Measurements from ENCODE around the gene RASAL2.

The RASAL2 gene

DNA sequence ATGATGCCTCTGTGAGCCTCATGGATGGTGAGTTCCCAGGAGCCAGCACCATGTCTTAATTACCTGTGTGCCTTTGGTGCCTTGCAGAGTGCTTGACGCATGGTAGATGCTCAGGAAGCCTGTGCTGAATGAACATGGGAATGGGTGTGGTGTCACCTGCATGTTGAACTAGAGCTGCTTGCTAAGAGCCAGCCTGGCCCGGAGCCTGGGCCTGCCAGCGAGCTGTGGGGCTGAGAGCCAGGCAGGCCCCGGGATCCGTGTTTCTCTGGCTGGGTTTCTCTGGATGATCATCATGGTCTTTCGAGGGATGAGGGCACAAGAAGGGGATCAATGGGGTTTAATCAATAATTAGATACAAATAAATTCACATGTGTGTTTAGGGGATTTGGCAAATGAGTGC lies 412.3 kb downstream of the RASAL2 start:
- H3K4me3 ChIP-seq (ENCODE audit: low read length, poor library complexity, severe bottlenecking): no peak overlapping the region
- H3K36me3 ChIP-seq (ENCODE audit: insufficient read depth, low read length): no peaks in the 10 kb centered on the region
- no peaks in the 10 kb centered on the region for H3K9me2 ChIP-seq (replicated peaks; ENCODE audit: low read depth, low read length)
- no peaks in the 10 kb centered on the region for H3K79me2 ChIP-seq (ENCODE audit: insufficient read depth, low read length)
- no peaks in the 10 kb centered on the region for H3K4me1 ChIP-seq (ENCODE audit: insufficient read depth, low read length, poor library complexity, severe bottlenecking)
- no peaks in the 10 kb centered on the region for H3K9me3 ChIP-seq (ENCODE audit: insufficient read depth, low read depth, low read length)
- H3K4me2 ChIP-seq (ENCODE audit: low read depth, low read length, poor library complexity, severe bottlenecking): no peak overlapping the region
- H3F3A ChIP-seq (ENCODE audit: low read depth): no peaks in the 10 kb centered on the region
- H4K20me1 ChIP-seq (ENCODE audit: insufficient read depth, low read length, poor library complexity, severe bottlenecking): no peaks in the 10 kb centered on the region
- peak overlapping the region; percentile 28; the same call in 1 of the 2 replicates for H2AFZ ChIP-seq (ENCODE audit: low read length)
- no peak for TF ChIP-seq EZH2phosphoT487 (IDR thresholded peaks at IDR 0.05; ENCODE audit: borderline replicate concordance)
- TF ChIP-seq, protein P1, sequence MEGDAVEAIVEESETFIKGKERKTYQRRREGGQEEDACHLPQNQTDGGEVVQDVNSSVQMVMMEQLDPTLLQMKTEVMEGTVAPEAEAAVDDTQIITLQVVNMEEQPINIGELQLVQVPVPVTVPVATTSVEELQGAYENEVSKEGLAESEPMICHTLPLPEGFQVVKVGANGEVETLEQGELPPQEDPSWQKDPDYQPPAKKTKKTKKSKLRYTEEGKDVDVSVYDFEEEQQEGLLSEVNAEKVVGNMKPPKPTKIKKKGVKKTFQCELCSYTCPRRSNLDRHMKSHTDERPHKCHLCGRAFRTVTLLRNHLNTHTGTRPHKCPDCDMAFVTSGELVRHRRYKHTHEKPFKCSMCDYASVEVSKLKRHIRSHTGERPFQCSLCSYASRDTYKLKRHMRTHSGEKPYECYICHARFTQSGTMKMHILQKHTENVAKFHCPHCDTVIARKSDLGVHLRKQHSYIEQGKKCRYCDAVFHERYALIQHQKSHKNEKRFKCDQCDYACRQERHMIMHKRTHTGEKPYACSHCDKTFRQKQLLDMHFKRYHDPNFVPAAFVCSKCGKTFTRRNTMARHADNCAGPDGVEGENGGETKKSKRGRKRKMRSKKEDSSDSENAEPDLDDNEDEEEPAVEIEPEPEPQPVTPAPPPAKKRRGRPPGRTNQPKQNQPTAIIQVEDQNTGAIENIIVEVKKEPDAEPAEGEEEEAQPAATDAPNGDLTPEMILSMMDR (conservative IDR thresholded peaks at IDR 0.05; ENCODE audit: low read length): no peak
- H3K27me3 ChIP-seq (ENCODE audit: insufficient read depth, low read length, poor library complexity, severe bottlenecking): no peaks in the 10 kb centered on the region
- no peak overlapping the region for H3K9ac ChIP-seq (ENCODE audit: low read depth, low read length, poor library complexity, severe bottlenecking)

DNA sequence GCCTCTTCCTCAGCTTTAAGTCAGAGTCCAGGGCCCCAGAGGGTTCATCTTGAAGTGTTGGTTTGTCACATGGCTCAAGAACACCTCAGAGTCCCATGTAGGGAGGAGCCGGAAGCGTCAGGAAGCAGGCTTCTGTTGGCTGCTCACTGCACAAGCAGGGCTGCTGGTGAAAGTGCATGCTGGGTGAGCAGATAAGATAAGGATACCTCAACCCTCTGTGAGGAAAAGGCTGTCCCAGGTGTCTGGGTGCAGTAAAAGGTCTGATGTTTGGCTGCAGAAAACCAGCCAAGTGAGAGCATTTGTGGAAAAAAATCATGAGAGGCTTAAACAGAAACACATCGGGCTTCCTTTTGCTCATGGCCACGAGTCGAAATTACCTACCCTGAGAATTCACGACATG lies 412.8 kb downstream of the RASAL2 start:
- no peak overlapping the region for H3K4me3 ChIP-seq (ENCODE audit: low read length, poor library complexity, severe bottlenecking)
- no peaks in the 10 kb centered on the region for H3K4me1 ChIP-seq (ENCODE audit: insufficient read depth, low read length, poor library complexity, severe bottlenecking)
- no peak overlapping the region for H3K9ac ChIP-seq (ENCODE audit: low read depth, low read length, poor library complexity, severe bottlenecking)
- H3K9me2 ChIP-seq (replicated peaks; ENCODE audit: low read depth, low read length): no peaks in the 10 kb centered on the region
- TF ChIP-seq, protein P1 (conservative IDR thresholded peaks at IDR 0.05; ENCODE audit: low read length): no peak
- TF ChIP-seq EZH2phosphoT487 (IDR thresholded peaks at IDR 0.05; ENCODE audit: borderline replicate concordance): no peak
- no peaks in the 10 kb centered on the region for H3F3A ChIP-seq (ENCODE audit: low read depth)
- H2AFZ ChIP-seq (ENCODE audit: low read length): peak overlapping the region; percentile 28; the same call in 1 of the 2 replicates
- no peaks in the 10 kb centered on the region for H3K27me3 ChIP-seq (ENCODE audit: insufficient read depth, low read length, poor library complexity, severe bottlenecking)
- H3K36me3 ChIP-seq (ENCODE audit: insufficient read depth, low read length): no peaks in the 10 kb centered on the region
- no peaks in the 10 kb centered on the region for H4K20me1 ChIP-seq (ENCODE audit: insufficient read depth, low read length, poor library complexity, severe bottlenecking)
- no peaks in the 10 kb centered on the region for H3K79me2 ChIP-seq (ENCODE audit: insufficient read depth, low read length)
- H3K9me3 ChIP-seq (ENCODE audit: insufficient read depth, low read depth, low read length): no peaks in the 10 kb centered on the region
- H3K4me2 ChIP-seq (ENCODE audit: low read depth, low read length, poor library complexity, severe bottlenecking): no peak overlapping the region

DNA sequence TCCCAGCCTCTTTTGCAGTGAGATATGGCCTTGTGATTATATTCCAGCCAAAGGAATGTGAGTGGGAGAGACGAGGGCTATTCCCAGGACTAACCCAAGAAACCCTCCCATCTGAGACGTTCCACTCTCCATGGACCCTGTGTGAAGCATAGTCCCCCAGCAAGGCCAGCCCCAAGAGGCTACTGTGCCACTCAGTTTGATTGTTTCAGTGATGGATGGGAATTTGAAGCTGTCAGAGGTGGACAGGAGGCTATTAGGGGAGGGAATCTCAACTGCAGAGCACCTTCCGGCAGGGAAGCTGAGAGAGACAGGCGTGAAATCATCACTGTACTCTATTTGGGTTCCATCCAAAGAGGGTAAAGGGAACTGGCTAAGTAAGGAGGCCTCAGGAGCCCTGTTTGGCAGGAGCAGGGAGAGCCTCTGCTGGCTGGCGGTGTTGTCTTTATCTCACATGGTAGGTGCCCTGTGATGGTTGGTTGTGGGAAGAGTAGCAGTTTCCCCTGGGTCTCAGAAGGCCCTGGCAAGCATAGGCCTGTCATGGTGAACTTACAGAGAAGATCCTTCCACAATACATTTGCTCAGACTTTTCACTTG lies 415.6 kb downstream of the RASAL2 start:
- no peak overlapping the region for H3K4me3 ChIP-seq (ENCODE audit: low read length, poor library complexity, severe bottlenecking)
- no peak for TF ChIP-seq EZH2phosphoT487 (IDR thresholded peaks at IDR 0.05; ENCODE audit: borderline replicate concordance)
- TF ChIP-seq, protein P1 (conservative IDR thresholded peaks at IDR 0.05; ENCODE audit: low read length): no peak
- H3K4me1 ChIP-seq (ENCODE audit: insufficient read depth, low read length, poor library complexity, severe bottlenecking): no peaks in the 10 kb centered on the region
- no peak overlapping the region for H2AFZ ChIP-seq (ENCODE audit: low read length)
- no peaks in the 10 kb centered on the region for H3K9me2 ChIP-seq (replicated peaks; ENCODE audit: low read depth, low read length)
- H3F3A ChIP-seq (ENCODE audit: low read depth): no peaks in the 10 kb centered on the region
- no peaks in the 10 kb centered on the region for H3K36me3 ChIP-seq (ENCODE audit: insufficient read depth, low read length)
- H3K9me3 ChIP-seq (ENCODE audit: insufficient read depth, low read depth, low read length): no peaks in the 10 kb centered on the region
- no peaks in the 10 kb centered on the region for H4K20me1 ChIP-seq (ENCODE audit: insufficient read depth, low read length, poor library complexity, severe bottlenecking)
- no peak overlapping the region for H3K4me2 ChIP-seq (ENCODE audit: low read depth, low read length, poor library complexity, severe bottlenecking)
- no peak overlapping the region for H3K9ac ChIP-seq (ENCODE audit: low read depth, low read length, poor library complexity, severe bottlenecking)
- H3K27me3 ChIP-seq (ENCODE audit: insufficient read depth, low read length, poor library complexity, severe bottlenecking): no peaks in the 10 kb centered on the region
- H3K79me2 ChIP-seq (ENCODE audit: insufficient read depth, low read length): no peaks in the 10 kb centered on the region

Data from Loucy (cell line).